ENCODE measurements around the gene POLRMT.

Gene POLRMT

GRCh38 chr19:619286-620002 is 13.9 kb downstream of the POLRMT start (continued):
- TF ChIP-seq, protein P1, sequence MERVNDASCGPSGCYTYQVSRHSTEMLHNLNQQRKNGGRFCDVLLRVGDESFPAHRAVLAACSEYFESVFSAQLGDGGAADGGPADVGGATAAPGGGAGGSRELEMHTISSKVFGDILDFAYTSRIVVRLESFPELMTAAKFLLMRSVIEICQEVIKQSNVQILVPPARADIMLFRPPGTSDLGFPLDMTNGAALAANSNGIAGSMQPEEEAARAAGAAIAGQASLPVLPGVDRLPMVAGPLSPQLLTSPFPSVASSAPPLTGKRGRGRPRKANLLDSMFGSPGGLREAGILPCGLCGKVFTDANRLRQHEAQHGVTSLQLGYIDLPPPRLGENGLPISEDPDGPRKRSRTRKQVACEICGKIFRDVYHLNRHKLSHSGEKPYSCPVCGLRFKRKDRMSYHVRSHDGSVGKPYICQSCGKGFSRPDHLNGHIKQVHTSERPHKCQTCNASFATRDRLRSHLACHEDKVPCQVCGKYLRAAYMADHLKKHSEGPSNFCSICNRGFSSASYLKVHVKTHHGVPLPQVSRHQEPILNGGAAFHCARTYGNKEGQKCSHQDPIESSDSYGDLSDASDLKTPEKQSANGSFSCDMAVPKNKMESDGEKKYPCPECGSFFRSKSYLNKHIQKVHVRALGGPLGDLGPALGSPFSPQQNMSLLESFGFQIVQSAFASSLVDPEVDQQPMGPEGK (CRISPR knock-in tag; IDR thresholded peaks at IDR 0.05; ENCODE audit: borderline replicate concordance): no peak
- TF ChIP-seq ZNF70 (CRISPR knock-in tag; IDR thresholded peaks at IDR 0.05): no peak

DNA sequence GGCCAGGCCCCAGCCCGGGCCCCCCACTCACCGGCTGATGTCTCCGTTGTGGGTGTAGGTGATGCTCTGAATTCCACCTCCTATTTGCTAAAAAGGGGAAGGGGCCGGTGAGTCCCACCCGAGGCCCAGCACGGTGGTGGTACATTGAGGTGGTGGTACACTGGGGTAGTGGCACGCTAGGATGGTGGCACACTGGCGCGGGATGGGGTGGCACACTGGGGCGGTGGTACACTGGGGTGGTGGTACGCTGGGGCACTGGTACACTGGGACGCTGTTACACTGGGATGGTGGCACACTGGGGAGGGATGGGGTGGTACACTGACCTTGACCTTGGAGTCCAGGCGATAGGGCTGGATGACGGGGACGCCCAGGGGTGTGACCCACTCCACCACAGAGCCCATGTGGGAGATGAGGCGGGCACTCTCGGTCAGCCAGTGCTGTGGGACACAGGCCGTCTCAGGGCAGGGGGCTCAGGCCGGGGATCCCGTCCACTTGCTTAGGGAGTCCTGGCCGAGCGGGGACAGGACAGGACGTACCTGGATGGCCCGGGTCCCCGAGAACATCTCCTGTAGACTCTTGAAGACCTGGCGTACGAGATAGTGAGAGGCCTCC is 14.6 kb downstream of the POLRMT start:
- TF ChIP-seq PPARA (CRISPR knock-in tag; IDR thresholded peaks at IDR 0.05; ENCODE audit: borderline replicate concordance) (no peak), ZC3H10 (CRISPR knock-in tag; IDR thresholded peaks at IDR 0.05) (no peak)

DNA sequence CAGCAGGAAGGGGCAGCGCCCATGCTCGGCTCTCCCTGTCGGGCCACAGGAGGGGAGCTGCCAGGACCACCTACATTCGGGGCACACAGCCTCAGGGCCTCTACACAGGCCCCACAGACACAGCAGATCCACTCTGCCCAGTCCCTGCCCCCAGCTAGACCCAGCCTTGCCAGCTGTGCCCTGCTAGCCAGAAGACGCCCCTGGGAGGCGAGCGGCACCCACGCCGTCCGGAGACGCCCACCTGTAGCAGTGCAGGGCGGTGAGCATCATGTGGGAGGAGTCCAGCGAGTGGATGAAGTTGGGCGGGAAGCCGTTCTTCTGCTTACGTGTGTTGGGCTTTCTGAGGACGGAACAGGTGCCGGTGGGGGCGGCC is 15.1 kb downstream of the POLRMT start:
- TF ChIP-seq ISL1 (CRISPR knock-in tag; IDR thresholded peaks at IDR 0.05) (no peak), CREB5 (CRISPR knock-in tag; IDR thresholded peaks at IDR 0.05; ENCODE audit: low read depth) (no peak), ARNTL (CRISPR knock-in tag; IDR thresholded peaks at IDR 0.05; ENCODE audit: borderline replicate concordance, low read depth) (no peak), ZC3H10 (CRISPR knock-in tag; IDR thresholded peaks at IDR 0.05) (no peak), RARB (CRISPR knock-in tag; IDR thresholded peaks at IDR 0.05) (no peak), TOX (CRISPR knock-in tag; IDR thresholded peaks at IDR 0.05; ENCODE audit: borderline replicate concordance) (no peak), PPARA (CRISPR knock-in tag; IDR thresholded peaks at IDR 0.05; ENCODE audit: borderline replicate concordance) (no peak), BACH2 (CRISPR knock-in tag; IDR thresholded peaks at IDR 0.05; ENCODE audit: borderline replicate concordance) (no peak), OSR1 (CRISPR knock-in tag; IDR thresholded peaks at IDR 0.05) (no peak), GLIS3 (CRISPR knock-in tag; IDR thresholded peaks at IDR 0.05) (no peak), ESRRG (CRISPR knock-in tag; IDR thresholded peaks at IDR 0.05) (no peak), ZFP3 (CRISPR knock-in tag; IDR thresholded peaks at IDR 0.05) (no peak), ZNF8 (CRISPR knock-in tag; IDR thresholded peaks at IDR 0.05) (no peak)
- TF ChIP-seq, protein P2, sequence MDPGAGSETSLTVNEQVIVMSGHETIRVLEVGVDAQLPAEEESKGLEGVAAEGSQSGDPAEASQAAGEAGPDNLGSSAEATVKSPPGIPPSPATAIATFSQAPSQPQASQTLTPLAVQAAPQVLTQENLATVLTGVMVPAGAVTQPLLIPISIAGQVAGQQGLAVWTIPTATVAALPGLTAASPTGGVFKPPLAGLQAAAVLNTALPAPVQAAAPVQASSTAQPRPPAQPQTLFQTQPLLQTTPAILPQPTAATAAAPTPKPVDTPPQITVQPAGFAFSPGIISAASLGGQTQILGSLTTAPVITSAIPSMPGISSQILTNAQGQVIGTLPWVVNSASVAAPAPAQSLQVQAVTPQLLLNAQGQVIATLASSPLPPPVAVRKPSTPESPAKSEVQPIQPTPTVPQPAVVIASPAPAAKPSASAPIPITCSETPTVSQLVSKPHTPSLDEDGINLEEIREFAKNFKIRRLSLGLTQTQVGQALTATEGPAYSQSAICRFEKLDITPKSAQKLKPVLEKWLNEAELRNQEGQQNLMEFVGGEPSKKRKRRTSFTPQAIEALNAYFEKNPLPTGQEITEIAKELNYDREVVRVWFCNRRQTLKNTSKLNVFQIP (CRISPR knock-in tag; IDR thresholded peaks at IDR 0.05; ENCODE audit: borderline replicate concordance, low read depth): no peak
- TF ChIP-seq, protein P3, sequence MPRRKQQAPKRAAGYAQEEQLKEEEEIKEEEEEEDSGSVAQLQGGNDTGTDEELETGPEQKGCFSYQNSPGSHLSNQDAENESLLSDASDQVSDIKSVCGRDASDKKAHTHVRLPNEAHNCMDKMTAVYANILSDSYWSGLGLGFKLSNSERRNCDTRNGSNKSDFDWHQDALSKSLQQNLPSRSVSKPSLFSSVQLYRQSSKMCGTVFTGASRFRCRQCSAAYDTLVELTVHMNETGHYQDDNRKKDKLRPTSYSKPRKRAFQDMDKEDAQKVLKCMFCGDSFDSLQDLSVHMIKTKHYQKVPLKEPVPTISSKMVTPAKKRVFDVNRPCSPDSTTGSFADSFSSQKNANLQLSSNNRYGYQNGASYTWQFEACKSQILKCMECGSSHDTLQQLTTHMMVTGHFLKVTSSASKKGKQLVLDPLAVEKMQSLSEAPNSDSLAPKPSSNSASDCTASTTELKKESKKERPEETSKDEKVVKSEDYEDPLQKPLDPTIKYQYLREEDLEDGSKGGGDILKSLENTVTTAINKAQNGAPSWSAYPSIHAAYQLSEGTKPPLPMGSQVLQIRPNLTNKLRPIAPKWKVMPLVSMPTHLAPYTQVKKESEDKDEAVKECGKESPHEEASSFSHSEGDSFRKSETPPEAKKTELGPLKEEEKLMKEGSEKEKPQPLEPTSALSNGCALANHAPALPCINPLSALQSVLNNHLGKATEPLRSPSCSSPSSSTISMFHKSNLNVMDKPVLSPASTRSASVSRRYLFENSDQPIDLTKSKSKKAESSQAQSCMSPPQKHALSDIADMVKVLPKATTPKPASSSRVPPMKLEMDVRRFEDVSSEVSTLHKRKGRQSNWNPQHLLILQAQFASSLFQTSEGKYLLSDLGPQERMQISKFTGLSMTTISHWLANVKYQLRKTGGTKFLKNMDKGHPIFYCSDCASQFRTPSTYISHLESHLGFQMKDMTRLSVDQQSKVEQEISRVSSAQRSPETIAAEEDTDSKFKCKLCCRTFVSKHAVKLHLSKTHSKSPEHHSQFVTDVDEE (CRISPR knock-in tag; IDR thresholded peaks at IDR 0.05): no peak
- no peak for ATAC-seq

More for the DNA sequence above, 14.6 kb downstream of the POLRMT start:
- no peak for ATAC-seq

DNA sequence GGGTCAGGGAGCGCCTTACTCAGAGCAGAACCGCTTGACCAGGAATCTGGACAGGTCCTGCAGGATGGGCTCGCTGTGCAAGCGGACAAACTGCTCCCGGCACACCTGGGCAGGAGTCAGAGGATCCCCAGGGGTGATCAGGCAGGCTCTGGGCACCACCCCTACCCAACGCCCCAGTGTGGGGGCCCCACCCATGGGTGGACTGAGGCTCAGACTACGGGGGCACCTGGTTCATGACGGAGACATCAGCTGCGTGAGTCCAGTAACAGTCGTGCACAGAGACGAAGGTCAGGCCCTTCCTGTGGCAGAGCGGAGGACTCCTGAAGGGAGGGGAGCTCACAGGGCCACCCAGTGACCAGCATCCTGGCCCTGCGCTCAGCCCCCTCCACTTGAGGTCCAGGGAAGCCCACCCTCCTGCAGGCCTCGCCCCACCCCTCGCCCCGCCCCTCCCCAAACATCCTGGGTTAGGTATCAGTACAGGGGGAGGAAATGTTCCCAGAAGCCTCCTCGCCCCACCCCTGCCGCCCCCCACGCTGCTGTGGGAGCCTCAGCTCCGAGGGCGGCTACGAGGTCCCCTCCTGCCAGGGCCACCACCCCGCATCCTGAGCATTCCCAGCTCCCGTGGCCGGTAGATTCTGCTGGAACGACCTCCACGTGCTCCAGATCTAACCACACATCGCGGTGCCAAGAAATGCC is 15.6 kb downstream of the POLRMT start:
- no peak for ATAC-seq
- TF ChIP-seq CREB5 (CRISPR knock-in tag; IDR thresholded peaks at IDR 0.05; ENCODE audit: low read depth) (no peak), ZNF565 (CRISPR knock-in tag; conservative IDR thresholded peaks at IDR 0.05; ENCODE audit: low read depth) (no peak), ZC3H10 (CRISPR knock-in tag; IDR thresholded peaks at IDR 0.05) (no peak), ZFP30 (CRISPR knock-in tag; IDR thresholded peaks at IDR 0.05) (no peak), ARNTL (CRISPR knock-in tag; IDR thresholded peaks at IDR 0.05; ENCODE audit: borderline replicate concordance, low read depth) (no peak), GLIS3 (CRISPR knock-in tag; IDR thresholded peaks at IDR 0.05) (no peak)
- TF ChIP-seq, protein P1 (CRISPR knock-in tag; IDR thresholded peaks at IDR 0.05; ENCODE audit: borderline replicate concordance): no peak
- TF ChIP-seq, protein P4, sequence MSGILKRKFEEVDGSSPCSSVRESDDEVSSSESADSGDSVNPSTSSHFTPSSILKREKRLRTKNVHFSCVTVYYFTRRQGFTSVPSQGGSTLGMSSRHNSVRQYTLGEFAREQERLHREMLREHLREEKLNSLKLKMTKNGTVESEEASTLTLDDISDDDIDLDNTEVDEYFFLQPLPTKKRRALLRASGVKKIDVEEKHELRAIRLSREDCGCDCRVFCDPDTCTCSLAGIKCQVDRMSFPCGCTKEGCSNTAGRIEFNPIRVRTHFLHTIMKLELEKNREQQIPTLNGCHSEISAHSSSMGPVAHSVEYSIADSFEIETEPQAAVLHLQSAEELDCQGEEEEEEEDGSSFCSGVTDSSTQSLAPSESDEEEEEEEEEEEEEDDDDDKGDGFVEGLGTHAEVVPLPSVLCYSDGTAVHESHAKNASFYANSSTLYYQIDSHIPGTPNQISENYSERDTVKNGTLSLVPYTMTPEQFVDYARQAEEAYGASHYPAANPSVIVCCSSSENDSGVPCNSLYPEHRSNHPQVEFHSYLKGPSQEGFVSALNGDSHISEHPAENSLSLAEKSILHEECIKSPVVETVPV (CRISPR knock-in tag; IDR thresholded peaks at IDR 0.05): no peak

Data from SK-N-SH treated with all-trans-retinoic acid at 6 μM for 48 hours (cell line).